ENCODE data around the gene TCP11. TPM values are rescaled to one million over a fixed set of nuclear protein-coding genes. Genes with fewer than 3 reads are reported as not detected.

Gene TCP11
- total and polyA plus RNA-seq, 3 experiments from 2014 or later: not detected

GRCh38 chr6:35168461-35168861, 27.3 kb upstream of the TCP11 start:
- H3K4me3 ChIP-seq (ENCODE audit: low read length): no peak overlapping the region
- Mint-ChIP-seq H3K36me3 (peaks cover 0 to 4% (median 3%) of the 10 kb centered on the region in 3 donors), H3K9me3 (peaks cover 0 to 2% (median 0%) of the 10 kb centered on the region in 5 donors), H3K4me3 (no peak overlapping the region), H3K27ac (no peak overlapping the region), H3K27me3 (peaks cover 7 to 28% of the 10 kb centered on the region in 2 donors), H3K4me1 (peaks cover 3 to 8% (median 7%) of the 10 kb centered on the region in 3 donors)
- ChIA-PET CTCF (no interaction called here), POLR2A (no interaction called here)
- H3K27me3 ChIP-seq (ENCODE audit: insufficient read depth, low read length, poor library complexity, severe bottlenecking): no peaks in the 10 kb centered on the region
- DNase-seq: no peak
- no peak overlapping the region for H3K27ac ChIP-seq (ENCODE audit: low read depth, low read length)
- no peaks in the 10 kb centered on the region for H3K4me1 ChIP-seq (ENCODE audit: insufficient read depth, low read length)
- H3K36me3 ChIP-seq (ENCODE audit: insufficient read depth, low read length): no peaks in the 10 kb centered on the region
- H3K9me3 ChIP-seq (ENCODE audit: low read length): no peaks in the 10 kb centered on the region

GRCh38 chr6:35167505-35167904, 26.4 kb upstream of the TCP11 start:
- ChIA-PET POLR2A (no interaction called here), CTCF (no interaction called here)
- peaks cover 0 to 2% (median 0%) of the 10 kb centered on the region in 5 donors for H3K9me3 Mint-ChIP-seq
- peaks cover 9 to 31% of the 10 kb centered on the region in 2 donors for H3K27me3 Mint-ChIP-seq
- H3K4me3 Mint-ChIP-seq: no peak overlapping the region
- no peaks in the 10 kb centered on the region for H3K27me3 ChIP-seq (ENCODE audit: insufficient read depth, low read length, poor library complexity, severe bottlenecking)
- peaks cover 0 to 4% (median 0%) of the 10 kb centered on the region in 3 donors for H3K36me3 Mint-ChIP-seq
- H3K4me1 Mint-ChIP-seq: no peaks in the 10 kb centered on the region
- no peak overlapping the region for H3K4me3 ChIP-seq (ENCODE audit: low read length)
- no peak overlapping the region for H3K27ac ChIP-seq (ENCODE audit: low read depth, low read length)
- H3K27ac Mint-ChIP-seq: no peak overlapping the region
- no peaks in the 10 kb centered on the region for H3K36me3 ChIP-seq (ENCODE audit: insufficient read depth, low read length)
- no peaks in the 10 kb centered on the region for H3K4me1 ChIP-seq (ENCODE audit: insufficient read depth, low read length)
- no peaks in the 10 kb centered on the region for H3K9me3 ChIP-seq (ENCODE audit: low read length)
- no peak for DNase-seq

- H3K9me3 Mint-ChIP-seq: peaks cover 0 to 2% (median 0%) of the 10 kb centered on the region in 5 donors
- H3K27ac Mint-ChIP-seq: no peak overlapping the region
- peaks cover 9 to 31% of the 10 kb centered on the region in 2 donors for H3K27me3 Mint-ChIP-seq
- peaks cover 0 to 4% (median 0%) of the 10 kb centered on the region in 3 donors for H3K36me3 Mint-ChIP-seq
- Histone ChIP-seq H3K36me3 (ENCODE audit: insufficient read depth, low read length) (no peaks in the 10 kb centered on the region), H3K27me3 (ENCODE audit: insufficient read depth, low read length, poor library complexity, severe bottlenecking) (no peaks in the 10 kb centered on the region), H3K27ac (ENCODE audit: low read depth, low read length) (no peak overlapping the region), H3K4me1 (ENCODE audit: insufficient read depth, low read length) (no peaks in the 10 kb centered on the region), H3K9me3 (ENCODE audit: low read length) (no peaks in the 10 kb centered on the region), H3K4me3 (ENCODE audit: low read length) (no peak overlapping the region)
- DNase-seq: no peak
- H3K4me1 Mint-ChIP-seq: no peaks in the 10 kb centered on the region
- no peak overlapping the region for H3K4me3 Mint-ChIP-seq
- ChIA-PET CTCF (no interaction called here), POLR2A (no interaction called here)
Observed at GRCh38 chr6:35166520-35166919, 25.4 kb upstream of the TCP11 start.

- no peak overlapping the region for H3K27ac ChIP-seq (ENCODE audit: low read depth, low read length)
- no peaks in the 10 kb centered on the region for H3K4me1 ChIP-seq (ENCODE audit: insufficient read depth, low read length)
- Mint-ChIP-seq H3K4me3 (no peak overlapping the region), H3K4me1 (no peaks in the 10 kb centered on the region), H3K27ac (no peak overlapping the region), H3K9me3 (peaks cover 0 to 2% (median 0%) of the 10 kb centered on the region in 5 donors), H3K36me3 (peaks cover 0 to 4% (median 0%) of the 10 kb centered on the region in 3 donors), H3K27me3 (peaks cover 9 to 35% of the 10 kb centered on the region in 2 donors)
- no peaks in the 10 kb centered on the region for H3K27me3 ChIP-seq (ENCODE audit: insufficient read depth, low read length, poor library complexity, severe bottlenecking)
- ChIA-PET CTCF (no interaction called here), POLR2A (no interaction called here)
- no peaks in the 10 kb centered on the region for H3K36me3 ChIP-seq (ENCODE audit: insufficient read depth, low read length)
- no peak overlapping the region for H3K4me3 ChIP-seq (ENCODE audit: low read length)
- no peak for DNase-seq
- H3K9me3 ChIP-seq (ENCODE audit: low read length): no peaks in the 10 kb centered on the region
Observed at GRCh38 chr6:35166116-35166515, 25.0 kb upstream of the TCP11 start.

- H3K36me3 ChIP-seq (ENCODE audit: insufficient read depth, low read length): no peaks in the 10 kb centered on the region
- Mint-ChIP-seq H3K4me1 (no peaks in the 10 kb centered on the region), H3K27ac (no peak overlapping the region), H3K9me3 (peaks cover 0 to 2% (median 0%) of the 10 kb centered on the region in 5 donors), H3K4me3 (no peak overlapping the region), H3K36me3 (peaks cover 0 to 4% (median 0%) of the 10 kb centered on the region in 3 donors), H3K27me3 (peaks cover 9 to 38% of the 10 kb centered on the region in 2 donors)
- no peak overlapping the region for H3K27ac ChIP-seq (ENCODE audit: low read depth, low read length)
- no peak for DNase-seq
- POLR2A ChIA-PET: no interaction called here
- H3K4me3 ChIP-seq (ENCODE audit: low read length): no peak overlapping the region
- H3K27me3 ChIP-seq (ENCODE audit: insufficient read depth, low read length, poor library complexity, severe bottlenecking): no peaks in the 10 kb centered on the region
- CTCF ChIA-PET: no interaction called here
- H3K4me1 ChIP-seq (ENCODE audit: insufficient read depth, low read length): no peaks in the 10 kb centered on the region
- H3K9me3 ChIP-seq (ENCODE audit: low read length): no peaks in the 10 kb centered on the region
Observed at GRCh38 chr6:35165630-35166071, 24.5 kb upstream of the TCP11 start.

GRCh38 chr6:35164868-35165267, 23.7 kb upstream of the TCP11 start:
- Mint-ChIP-seq H3K36me3 (peaks cover 0 to 4% (median 0%) of the 10 kb centered on the region in 3 donors), H3K4me1 (no peaks in the 10 kb centered on the region), H3K27me3 (peaks cover 9 to 42% of the 10 kb centered on the region in 2 donors), H3K4me3 (no peak overlapping the region), H3K27ac (no peak overlapping the region), H3K9me3 (peaks cover 0 to 2% (median 0%) of the 10 kb centered on the region in 5 donors)
- Histone ChIP-seq H3K27ac (ENCODE audit: low read depth, low read length) (no peak overlapping the region), H3K4me3 (ENCODE audit: low read length) (no peak overlapping the region), H3K4me1 (ENCODE audit: insufficient read depth, low read length) (no peaks in the 10 kb centered on the region), H3K9me3 (ENCODE audit: low read length) (no peaks in the 10 kb centered on the region), H3K27me3 (ENCODE audit: insufficient read depth, low read length, poor library complexity, severe bottlenecking) (no peaks in the 10 kb centered on the region), H3K36me3 (ENCODE audit: insufficient read depth, low read length) (no peaks in the 10 kb centered on the region)
- POLR2A ChIA-PET: no interaction called here
- no peak for DNase-seq
- CTCF ChIA-PET: no interaction called here

DNA sequence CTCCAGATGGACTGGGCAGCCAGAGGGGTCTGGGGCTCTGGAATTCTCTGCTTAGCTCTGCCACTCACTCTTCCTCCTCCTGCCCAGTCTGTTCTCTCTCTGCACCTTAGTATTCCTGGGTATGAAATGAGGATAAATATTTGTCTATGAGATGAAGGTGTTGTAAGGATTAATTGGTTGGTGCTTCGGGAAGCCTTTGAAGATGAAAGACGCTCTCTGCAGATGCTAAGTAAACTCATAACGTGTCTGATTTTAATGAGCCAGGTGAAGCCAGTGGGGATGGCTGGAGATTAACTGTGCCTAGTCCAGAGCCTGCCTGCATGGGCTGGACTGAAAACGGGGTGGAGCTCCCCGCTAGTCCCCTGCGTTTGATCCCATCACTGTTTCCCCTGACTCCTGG, 23.1 kb upstream of the TCP11 start:
- Mint-ChIP-seq H3K4me3 (no peak overlapping the region), H3K27me3 (peaks cover 13 to 47% of the 10 kb centered on the region in 2 donors), H3K36me3 (peaks cover 0 to 4% (median 0%) of the 10 kb centered on the region in 3 donors), H3K4me1 (no peaks in the 10 kb centered on the region), H3K9me3 (no peaks in the 10 kb centered on the region), H3K27ac (no peak overlapping the region)
- no peak overlapping the region for H3K27ac ChIP-seq (ENCODE audit: low read depth, low read length)
- no peaks in the 10 kb centered on the region for H3K4me1 ChIP-seq (ENCODE audit: insufficient read depth, low read length)
- CTCF ChIA-PET: no interaction called here
- POLR2A ChIA-PET: no interaction called here
- H3K9me3 ChIP-seq (ENCODE audit: low read length): no peaks in the 10 kb centered on the region
- no peaks in the 10 kb centered on the region for H3K36me3 ChIP-seq (ENCODE audit: insufficient read depth, low read length)
- DNase-seq: no peak
- no peaks in the 10 kb centered on the region for H3K27me3 ChIP-seq (ENCODE audit: insufficient read depth, low read length, poor library complexity, severe bottlenecking)
- H3K4me3 ChIP-seq (ENCODE audit: low read length): no peak overlapping the region

GRCh38 chr6:35163836-35164235, 22.7 kb upstream of the TCP11 start:
- no peaks in the 10 kb centered on the region for H3K4me1 Mint-ChIP-seq
- no peaks in the 10 kb centered on the region for H3K36me3 ChIP-seq (ENCODE audit: insufficient read depth, low read length)
- H3K4me3 ChIP-seq (ENCODE audit: low read length): no peak overlapping the region
- H3K27me3 ChIP-seq (ENCODE audit: insufficient read depth, low read length, poor library complexity, severe bottlenecking): no peaks in the 10 kb centered on the region
- H3K9me3 ChIP-seq (ENCODE audit: low read length): no peaks in the 10 kb centered on the region
- no peaks in the 10 kb centered on the region for H3K9me3 Mint-ChIP-seq
- no peak overlapping the region for H3K27ac ChIP-seq (ENCODE audit: low read depth, low read length)
- ChIA-PET CTCF (no interaction called here), POLR2A (no interaction called here)
- H3K4me3 Mint-ChIP-seq: no peak overlapping the region
- no peaks in the 10 kb centered on the region for H3K4me1 ChIP-seq (ENCODE audit: insufficient read depth, low read length)
- H3K27me3 Mint-ChIP-seq: peaks cover 13 to 47% of the 10 kb centered on the region in 2 donors
- H3K36me3 Mint-ChIP-seq: peaks cover 0 to 4% (median 0%) of the 10 kb centered on the region in 3 donors
- DNase-seq: no peak
- no peak overlapping the region for H3K27ac Mint-ChIP-seq

Data from CD8-positive, alpha-beta memory T cell (primary cell).